ENCODE measurements around the gene CLEC2L. TPM values are rescaled to one million over a fixed set of nuclear protein-coding genes. Genes with fewer than 3 reads are reported as not detected.

CLEC2L gene
- total and polyA plus RNA-seq, 2 of the 4 experiments (the other 2 are of a cell fraction), result not detected

GRCh38 chr7:139492293-139492692, 31.2 kb upstream of the CLEC2L start:
- no peak overlapping the region for H3K27ac ChIP-seq (ENCODE audit: insufficient read depth, low read length)
- H2AK9ac ChIP-seq (replicated peaks; ENCODE audit: low read depth, low read length, poor library complexity), result no peak overlapping the region
- WGBS, 2 experiments (ENCODE audit: extremely low coverage in 2 of 2, insufficient read length in 1 of 2), result no CpG with 5 or more reads among the region's 1 CpG
- H4K91ac ChIP-seq (ENCODE audit: insufficient read depth, low read depth, low read length), result no peak overlapping the region
- no peak overlapping the region for H2BK5ac ChIP-seq (ENCODE audit: low read depth, low read length, poor library complexity, severe bottlenecking)
- in situ Hi-C loops (cut with MboI; ENCODE audit: low sequenced_read_pairs), result no loop called here
- no peaks in the 10 kb centered on the region for H3K79me1 ChIP-seq (ENCODE audit: low read depth in 1 of 2, low read length in 2 of 2)
- no peak overlapping the region for H2BK20ac ChIP-seq (ENCODE audit: low read depth, low read length)
- no peak for TF ChIP-seq CTCF (conservative IDR thresholded peaks at IDR 0.05; ENCODE audit: low read depth, low read length)
- TF ChIP-seq SMC3 (IDR thresholded peaks at IDR 0.05; ENCODE audit: low read depth, low read length), result no peak
- TF ChIP-seq POLR2A (IDR thresholded peaks at IDR 0.05; ENCODE audit: low read depth, low read length), result no peak
- no peak for TF ChIP-seq FOS (IDR thresholded peaks at IDR 0.05; ENCODE audit: low read depth, low read length)
- no peak for TF ChIP-seq BHLHE40 (IDR thresholded peaks at IDR 0.05; ENCODE audit: low read depth, low read length)
- TF ChIP-seq USF2 (IDR thresholded peaks at IDR 0.05; ENCODE audit: low read depth, low read length), result no peak
- H3K4me1 ChIP-seq (ENCODE audit: control insufficient read depth, insufficient read depth, low read length), result no peaks in the 10 kb centered on the region
- H3K23ac ChIP-seq (ENCODE audit: low read depth, low read length), result no peak overlapping the region
- ChIA-PET CTCF (no interaction called here), POLR2A (ENCODE audit: unreplicated experiment) (no interaction called here)
- no TSS peak for BruUV-seq (replicated peaks)
- H2AFZ ChIP-seq (replicated peaks; ENCODE audit: low read length, poor library complexity), result no peak overlapping the region
- no peaks in the 10 kb centered on the region for H4K20me1 ChIP-seq (ENCODE audit: insufficient read depth, low read length)
- dilution Hi-C loops (cut with HindIII; ENCODE audit: low sequenced_read_pairs, unreplicated experiment), result no loop called here
- H3K4me3 ChIP-seq (ENCODE audit: insufficient read depth, low read depth, low read length), result no peak overlapping the region
- H3K9me3 ChIP-seq (ENCODE audit: control insufficient read depth, insufficient read depth, low read length), result peaks cover 13% of the 10 kb centered on the region
- no peak overlapping the region for H3K56ac ChIP-seq (ENCODE audit: extremely low read depth, insufficient read depth, low read length)
- H3K14ac ChIP-seq (replicated peaks; ENCODE audit: low read depth, low read length), result no peak overlapping the region
- no peak overlapping the region for H3K9ac ChIP-seq (ENCODE audit: low read depth, low read length)
- DNase-seq, result no peak
- H4K5ac ChIP-seq (ENCODE audit: low read depth, low read length), result no peak overlapping the region
- intact Hi-C loops (cut with micrococcal nuclease), result no loop called here
- H2BK15ac ChIP-seq (ENCODE audit: low read depth, low read length), result no peak overlapping the region
- peaks cover 60% of the 10 kb centered on the region for H3K27me3 ChIP-seq (ENCODE audit: control insufficient read depth, insufficient read depth, low read length)
- no peak overlapping the region for H2BK120ac ChIP-seq (ENCODE audit: low read depth, low read length)
- no peak for ATAC-seq (ENCODE audit: low read depth)
- H3K36me3 ChIP-seq (ENCODE audit: control insufficient read depth, insufficient read depth, low read length), result no peaks in the 10 kb centered on the region
- no peak overlapping the region for H4K8ac ChIP-seq (ENCODE audit: low read depth in 2 of 2, low read length in 2 of 2)
- no peak overlapping the region for H3K4ac ChIP-seq (ENCODE audit: low read depth, low read length)
- H3K9me1 ChIP-seq (ENCODE audit: insufficient read depth, low read length), result no peaks in the 10 kb centered on the region
- H2AK5ac ChIP-seq (ENCODE audit: low read depth, low read length), result no peak overlapping the region
- H3K18ac ChIP-seq (ENCODE audit: low read depth, low read length), result no peak overlapping the region
- no peak overlapping the region for H3K4me2 ChIP-seq (ENCODE audit: low read depth, low read length)

Data from IMR-90 (cell line).